GM18517 (cell line): ENCODE results near the gene IFNL3.
"Not testable (repeated sequence)": the region's sequence is repeated elsewhere in the genome, so short reads cannot be mapped to it uniquely, and the experiment has no call there.

Experiments used
- ATAC-seq: cut with Tn5 transposase; IDR thresholded peaks from one replicate; pipeline ENCODE4 v1.9.1; 2021; ENCODE audit warnings: mild to moderate bottlenecking, moderate library complexity; ENCODE audit not compliant: unreplicated experiment

The IFNL3 gene

DNA sequence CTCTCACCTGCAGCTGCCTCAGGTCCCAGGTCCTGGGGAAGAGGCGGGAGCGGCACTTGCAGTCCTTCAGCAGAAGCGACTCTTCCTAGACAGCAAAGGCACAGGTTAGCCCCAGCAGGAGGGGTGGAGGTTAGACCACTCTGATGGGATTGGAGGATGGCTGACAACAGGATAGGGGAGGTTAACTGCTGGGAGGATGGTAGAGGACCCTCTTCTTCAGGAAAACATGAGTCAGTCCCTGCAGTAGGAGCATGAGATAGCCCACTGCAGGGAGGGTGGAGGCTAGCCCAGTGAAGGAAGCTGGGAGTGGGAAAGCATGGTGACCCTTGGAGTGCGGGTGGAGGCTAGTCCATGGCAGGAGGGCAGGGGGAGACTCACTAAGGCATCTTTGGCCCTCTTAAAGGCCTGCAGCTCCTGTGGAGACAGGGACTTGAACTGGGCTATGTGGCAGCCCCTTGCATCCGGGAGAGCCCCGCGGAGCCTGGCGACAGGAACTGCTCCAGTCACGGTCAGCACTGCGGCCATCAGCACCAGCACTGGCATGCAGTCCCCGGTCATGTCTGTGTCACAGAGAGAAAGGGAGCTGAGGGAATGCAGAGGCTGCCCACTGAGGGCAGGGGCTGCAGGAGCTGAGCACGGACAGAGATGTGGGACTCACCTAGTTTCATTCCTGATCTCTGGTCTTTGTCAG, at the start of gene IFNL3:
Gene IFNL3, minus strand, starts transcription at position 597 of the 691 bp plus-strand sequence. Its CDS starts 39 bp downstream, at position 558.
- not testable (repeated sequence) for ATAC-seq

DNA sequence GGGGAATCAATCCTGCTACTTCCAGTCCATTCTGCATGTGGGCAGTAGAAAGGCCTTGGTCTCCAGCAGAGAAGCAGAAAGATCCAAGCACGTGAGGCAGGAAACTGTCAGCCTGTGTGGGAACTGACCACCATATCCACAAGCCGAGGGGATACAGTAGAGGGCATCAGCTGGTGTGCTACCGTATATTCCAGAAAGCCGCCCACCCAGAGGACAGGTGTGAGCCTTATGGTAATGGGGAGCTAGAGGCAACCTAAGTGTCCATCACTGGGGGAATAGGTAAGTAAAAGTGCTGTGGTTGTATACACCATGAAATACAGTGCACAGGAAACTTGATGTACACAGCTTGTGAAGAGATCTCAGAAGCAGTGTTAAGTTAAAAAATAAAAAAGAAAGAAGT, 48.6 kb upstream of the IFNL3 start:
- ATAC-seq, result no peak

DNA sequence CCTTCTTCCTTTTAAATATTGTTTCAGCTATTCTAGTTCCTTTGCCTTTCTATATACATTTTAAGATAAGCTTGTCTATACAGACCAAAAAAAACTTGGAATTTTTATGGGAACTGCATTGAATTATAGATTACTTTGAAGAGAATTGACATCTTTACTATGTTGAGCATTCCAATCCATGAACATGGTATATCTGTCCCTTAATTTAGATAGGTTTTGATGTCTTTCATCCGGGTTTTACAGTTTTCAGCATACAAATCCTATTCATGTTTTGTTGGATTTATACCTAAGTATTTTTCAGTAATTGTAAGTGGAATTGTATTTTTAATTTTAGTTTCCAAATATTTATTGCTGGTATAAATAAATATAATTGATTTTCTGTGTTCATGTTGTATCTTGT, 39.2 kb upstream of the IFNL3 start:
- ATAC-seq, result no peak

DNA sequence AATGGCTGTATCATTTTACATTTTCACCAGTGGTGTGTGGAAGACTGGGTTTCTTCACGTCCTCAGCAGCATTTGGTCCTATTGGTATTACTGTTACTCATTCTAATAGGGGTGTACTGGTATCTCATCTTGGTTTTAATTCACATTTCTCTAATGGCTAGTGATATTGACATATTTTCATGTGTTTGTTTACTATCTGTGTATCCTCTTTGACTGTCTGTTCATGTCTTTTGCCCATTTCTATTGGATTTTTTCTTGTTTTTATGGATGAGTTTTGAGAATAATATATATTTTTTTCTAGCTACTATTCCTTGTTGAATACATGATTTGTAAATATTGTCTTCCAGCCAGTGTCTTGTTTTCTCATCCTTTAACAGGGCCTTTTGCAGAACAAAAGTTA, 37.2 kb upstream of the IFNL3 start:
- ATAC-seq, result no peak

DNA sequence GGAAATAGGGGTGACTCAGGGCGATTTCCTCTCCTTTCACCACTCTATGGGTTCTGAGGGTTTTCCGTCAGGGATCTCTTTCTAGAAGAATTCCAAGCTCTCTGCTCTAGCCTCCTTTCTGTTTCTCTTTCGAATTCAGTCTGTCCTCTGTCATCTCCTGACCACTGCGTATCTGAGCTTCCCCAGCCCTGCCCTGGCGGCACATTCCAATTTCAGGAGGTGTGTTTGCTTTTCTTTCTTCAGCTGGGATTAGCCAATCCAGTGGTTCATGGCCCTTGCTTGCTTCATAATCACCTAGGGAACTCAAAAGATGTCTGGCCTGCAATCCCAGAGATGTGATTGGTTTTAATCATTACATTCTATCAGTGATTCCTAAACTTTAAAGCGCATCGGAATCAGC, 32.8 kb upstream of the IFNL3 start:
- no peak for ATAC-seq

DNA sequence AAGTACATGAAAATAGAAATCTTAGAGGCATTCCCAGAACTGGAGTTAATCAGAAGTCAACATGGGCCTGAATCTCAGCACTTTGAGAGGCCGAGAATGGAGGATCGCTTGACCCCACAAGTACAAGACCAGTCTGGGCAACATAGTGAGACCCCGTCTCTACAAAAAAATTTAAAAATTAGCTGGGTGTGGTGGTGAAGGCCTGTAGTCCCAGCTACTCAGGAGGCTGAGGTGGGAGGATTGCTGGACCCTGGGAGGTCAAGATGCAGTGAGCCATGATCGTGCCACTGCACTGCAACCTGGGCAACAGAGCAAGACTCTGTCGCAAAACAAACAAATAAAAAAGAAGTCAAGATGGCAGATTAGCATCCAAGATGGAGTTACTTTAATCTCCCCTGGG, 31.9 kb upstream of the IFNL3 start:
- ATAC-seq, result no peak

DNA sequence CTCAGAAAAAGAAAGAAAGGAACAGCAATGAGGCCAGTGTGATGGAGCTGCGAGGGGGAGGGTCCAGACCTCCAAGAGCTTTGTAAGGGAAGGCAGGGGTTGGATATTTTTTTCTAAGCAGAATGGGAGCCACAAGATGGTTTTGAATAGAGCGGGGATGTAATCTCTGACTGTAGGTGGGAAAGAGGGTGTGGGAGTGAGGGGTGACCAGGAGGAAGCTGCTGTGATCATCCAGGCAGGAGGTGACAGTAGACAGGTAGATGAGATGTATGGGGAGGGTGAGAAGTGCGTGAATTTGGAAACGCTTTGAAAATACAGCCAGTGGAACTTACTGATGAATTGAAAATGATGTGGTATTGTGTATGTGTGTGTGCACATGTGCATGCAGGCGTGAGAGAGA, 30.8 kb upstream of the IFNL3 start:
- ATAC-seq, result no peak

DNA sequence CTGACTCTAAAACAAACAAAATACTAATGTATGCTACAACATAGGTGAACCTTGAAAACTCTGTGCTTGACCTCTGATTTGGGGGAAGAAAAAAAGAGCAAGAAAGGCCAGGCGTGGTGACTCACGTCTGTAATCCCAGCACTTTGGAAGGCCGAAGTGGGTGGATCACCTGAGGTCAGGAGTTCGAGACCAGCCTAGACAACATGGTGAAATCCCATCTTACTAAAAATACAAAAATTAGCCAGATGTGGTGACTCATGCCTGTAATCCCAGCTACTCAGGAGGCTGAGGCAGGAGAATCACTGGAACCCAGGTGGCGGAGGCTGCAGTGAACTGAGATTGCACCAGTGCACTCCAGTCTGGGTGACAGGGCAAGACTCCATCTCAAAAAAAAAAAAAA, 29.1 kb upstream of the IFNL3 start:
- ATAC-seq, result not testable (repeated sequence)

DNA sequence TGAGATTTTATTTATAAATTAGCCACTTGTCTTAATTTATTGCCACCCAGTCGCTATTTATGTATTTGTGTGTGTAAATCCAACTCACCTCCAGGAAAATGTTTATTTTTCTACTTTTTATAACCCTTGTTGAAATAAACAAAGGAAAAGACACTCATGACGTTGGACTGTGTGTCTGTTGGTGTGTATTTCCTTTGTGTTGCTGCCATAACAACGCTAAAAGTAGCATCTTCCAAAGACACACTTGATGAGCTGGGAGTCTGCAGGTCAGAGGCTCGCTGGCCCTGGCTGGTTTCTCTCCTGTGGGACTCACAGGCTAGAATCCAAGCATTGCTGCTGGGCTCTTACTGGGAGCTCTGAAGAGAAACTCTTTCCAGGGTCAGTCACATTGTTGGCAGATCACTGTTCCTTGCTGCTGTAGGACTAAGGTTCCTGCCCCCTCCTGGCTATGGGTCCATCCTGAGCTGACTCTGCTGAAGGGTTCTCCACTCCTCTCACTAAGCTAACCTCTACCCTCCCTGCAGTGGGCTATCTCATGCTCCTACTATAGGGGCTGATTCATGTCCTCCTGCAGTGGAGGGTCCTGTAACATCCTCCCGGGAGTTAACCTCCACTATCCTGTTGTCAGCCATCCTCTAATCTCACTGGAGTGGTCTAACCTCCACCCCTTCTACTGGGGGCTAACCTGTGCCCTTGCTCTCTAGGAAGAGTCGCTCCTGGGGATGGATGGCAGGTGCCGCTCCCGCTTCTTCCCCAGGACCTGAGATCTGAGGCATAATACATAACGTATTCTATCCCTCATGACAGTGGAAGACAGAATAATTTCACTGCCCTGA, 25.4 kb upstream of the IFNL3 start:
- no peak for ATAC-seq

DNA sequence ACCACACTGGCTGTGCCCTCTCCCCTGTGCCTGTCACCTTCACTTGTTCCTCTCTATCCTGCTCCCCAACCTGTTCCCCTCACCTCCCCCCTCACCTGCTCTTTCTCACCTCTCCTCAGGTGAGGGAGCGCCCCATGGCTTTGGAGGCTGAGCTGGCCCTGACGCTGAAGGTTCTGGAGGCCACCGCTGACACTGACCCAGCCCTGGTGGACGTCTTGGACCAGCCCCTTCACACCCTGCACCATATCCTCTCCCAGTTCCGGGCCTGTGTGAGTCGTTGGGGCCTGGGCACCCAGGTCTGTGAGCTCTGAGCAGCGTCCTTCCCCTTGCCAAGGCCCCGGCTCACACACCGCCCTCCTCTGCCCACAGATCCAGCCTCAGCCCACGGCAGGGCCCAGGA, 24.6 kb upstream of the IFNL3 start:
- not testable (repeated sequence) for ATAC-seq

DNA sequence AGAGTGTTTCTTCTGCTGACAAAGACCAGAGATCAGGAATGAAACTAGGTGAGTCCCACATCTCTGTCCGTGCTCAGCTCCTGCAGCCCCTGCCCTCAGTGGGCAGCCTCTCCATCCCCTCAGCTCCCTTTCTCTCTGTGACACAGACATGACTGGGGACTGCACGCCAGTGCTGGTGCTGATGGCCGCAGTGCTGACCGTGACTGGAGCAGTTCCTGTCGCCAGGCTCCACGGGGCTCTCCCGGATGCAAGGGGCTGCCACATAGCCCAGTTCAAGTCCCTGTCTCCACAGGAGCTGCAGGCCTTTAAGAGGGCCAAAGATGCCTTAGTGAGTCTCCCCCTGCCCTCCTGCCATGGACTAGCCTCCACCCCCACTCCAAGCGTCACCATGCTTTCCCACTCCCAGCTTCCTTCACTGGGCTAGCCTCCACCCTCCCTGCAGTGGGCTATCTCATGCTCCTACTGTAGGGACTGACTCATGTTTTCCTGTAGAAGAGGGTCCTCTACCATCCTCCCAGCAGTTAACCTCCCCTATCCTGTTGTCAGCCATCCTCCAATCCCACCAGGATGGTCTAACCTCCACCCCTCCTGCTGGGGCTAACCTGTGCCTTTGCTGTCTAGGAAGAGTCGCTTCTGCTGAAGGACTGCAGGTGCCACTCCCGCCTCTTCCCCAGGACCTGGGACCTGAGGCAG, 23.9 kb upstream of the IFNL3 start:
- ATAC-seq, result not testable (repeated sequence)

DNA sequence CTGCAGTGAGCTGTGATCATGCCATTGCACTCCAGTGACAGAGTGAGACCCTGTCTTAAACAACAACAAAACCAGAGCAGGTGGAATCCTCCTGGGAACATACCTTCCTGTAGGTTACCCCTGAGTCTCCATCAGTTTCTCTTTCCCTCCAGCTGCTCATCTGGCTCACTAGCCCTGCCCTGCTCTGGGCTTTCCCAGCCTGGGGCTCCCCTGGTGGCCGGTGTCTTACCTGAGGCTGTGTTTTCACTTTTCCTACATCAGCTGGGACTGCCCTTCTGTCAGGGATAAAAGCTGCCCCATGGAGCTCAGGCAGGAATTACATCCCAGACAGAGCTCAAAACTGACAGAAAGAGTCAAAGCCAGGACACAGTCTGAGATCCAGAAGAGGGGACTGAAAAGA, 23.3 kb upstream of the IFNL3 start, which contains the start of gene IFNL2:
Gene IFNL2, plus strand, starts transcription at position 312 of the 400 bp plus-strand sequence. CDS start 173 bp downstream, outside the sequence.
- not testable (repeated sequence) for ATAC-seq

DNA sequence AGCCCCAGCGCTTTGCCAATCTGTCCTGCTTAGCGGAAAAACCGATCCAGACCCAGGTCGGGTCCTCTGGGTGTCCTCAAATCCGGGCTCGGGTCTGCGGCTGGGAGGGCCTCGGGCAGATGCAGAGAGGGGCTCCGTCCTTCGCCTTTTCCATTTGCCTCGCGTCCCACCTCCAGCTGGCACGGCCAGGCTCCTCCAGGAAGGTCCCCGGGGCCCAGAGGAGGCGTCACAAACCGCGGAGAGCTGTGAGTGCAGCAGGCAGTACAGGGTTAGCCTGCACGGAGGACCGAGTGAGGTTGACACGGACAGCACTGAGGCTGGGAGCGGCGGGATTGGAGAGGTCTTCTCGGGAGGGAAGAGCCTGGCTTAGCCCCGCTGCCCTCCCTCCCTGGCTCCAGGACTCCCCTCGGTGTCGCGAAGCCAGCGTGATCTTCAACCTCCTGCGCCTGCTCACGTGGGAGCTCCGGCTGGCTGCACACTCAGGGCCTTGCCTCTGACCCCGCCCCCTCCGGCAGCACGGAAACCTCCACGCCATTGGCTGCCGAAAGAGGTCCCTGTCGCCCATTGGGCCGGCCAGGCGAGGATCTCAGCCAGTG, 20.6 kb upstream of the IFNL3 start:
- no peak for ATAC-seq

DNA sequence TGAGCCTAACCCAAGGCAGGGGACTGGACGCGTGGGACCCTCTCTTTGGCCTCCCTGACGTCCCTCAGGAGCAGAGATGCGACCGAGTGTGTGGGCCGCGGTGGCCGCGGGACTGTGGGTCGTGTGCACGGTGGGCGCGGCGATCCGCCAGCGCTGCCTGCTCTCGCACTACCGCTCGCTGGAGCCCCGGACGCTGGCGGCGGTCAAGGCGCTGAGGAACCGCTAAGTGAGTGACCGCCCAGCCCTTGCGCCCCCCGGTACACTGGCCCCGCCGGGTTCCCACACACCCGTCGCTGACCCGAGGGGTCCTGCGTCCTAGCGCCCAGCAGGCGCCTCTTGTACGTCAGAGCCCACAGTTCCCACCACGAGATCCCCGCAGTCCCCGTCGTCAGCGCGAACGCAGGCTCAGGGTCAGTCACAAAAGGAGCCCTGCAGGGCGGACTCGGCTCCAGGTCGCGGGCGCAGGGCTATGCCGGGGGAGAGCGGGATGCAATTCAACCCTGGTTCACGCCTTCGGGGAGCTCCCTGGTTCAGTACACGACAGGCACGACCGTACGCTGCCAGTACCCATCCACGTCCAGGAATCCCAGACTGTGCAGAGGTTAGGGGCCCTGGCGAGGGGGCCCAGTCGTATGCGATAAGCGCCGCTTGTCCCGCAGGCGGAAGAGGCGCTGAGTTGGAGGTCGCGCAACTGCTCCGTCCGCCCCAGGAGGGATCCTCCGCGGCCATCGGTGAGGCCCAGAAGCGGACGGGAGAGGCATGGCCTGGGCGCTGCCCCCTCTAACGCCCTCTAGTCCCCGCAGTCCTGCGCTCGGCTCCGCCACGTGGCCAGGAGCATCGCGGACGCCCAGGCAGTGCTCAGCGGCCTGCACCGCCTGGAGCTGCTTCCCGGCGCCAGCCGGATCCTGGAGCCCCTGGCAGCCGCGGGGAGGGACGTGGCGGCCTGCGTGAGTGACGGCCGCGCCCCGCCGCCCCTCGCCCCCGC, 19.8 kb upstream of the IFNL3 start:
- no peak for ATAC-seq

DNA sequence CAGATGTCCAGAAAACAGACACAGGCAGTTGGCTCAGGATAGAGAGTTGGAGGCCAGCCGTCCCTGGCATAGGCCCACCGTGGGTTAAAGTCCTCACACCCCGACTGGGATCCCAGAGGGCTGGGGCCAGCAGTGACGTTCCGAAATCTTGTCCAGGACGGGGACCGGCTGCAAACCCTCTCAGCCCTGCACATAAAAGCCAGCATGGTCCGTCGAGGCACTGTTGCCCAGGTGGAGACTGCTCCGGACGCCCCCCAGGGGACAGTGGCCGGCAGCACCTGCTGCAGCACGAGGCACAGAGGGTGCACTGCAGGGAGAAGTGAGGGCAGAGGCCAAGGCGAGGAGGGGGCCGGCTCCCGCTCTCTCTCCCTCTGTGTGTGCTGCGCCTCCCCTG, 19.1 kb upstream of the IFNL3 start:
- no peak for ATAC-seq

DNA sequence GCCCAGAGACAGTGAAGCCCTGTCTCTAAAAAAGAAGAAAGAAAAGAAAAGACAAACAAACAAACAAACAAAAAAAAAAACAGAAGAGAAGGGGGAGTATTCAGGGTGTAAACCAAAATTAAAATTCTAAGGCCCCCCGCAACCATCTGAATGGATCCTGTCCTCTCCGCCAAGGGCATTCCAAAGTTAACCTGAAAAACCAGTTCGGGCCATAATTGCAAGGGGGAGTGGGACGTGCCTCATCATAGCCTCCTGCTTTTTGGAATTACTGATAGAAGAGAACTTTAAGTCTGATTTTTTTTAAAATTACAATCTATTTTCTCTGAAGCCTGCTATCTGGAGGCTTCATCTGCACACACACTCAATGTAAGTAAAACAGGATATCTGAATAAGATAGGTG, 17.7 kb upstream of the IFNL3 start:
- ATAC-seq, result no peak

DNA sequence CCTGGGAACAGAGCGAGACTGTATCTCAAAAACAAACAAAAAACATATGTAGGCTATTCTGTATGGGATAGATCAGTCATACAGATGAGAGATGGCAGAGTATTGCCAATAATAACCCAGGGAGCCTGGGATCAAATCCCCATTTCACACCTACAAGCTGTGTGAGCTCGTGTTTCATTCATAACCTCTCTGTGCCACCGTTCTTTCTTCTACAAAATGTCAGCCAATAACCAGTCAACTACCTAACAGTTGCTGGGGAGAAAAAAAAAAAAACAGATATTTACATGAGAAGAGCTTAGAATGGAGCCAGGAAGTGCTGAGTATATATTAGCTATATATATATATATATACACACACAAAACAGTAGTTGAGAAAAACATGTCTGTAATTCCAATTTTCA, 16.9 kb upstream of the IFNL3 start:
- ATAC-seq, result no peak

DNA sequence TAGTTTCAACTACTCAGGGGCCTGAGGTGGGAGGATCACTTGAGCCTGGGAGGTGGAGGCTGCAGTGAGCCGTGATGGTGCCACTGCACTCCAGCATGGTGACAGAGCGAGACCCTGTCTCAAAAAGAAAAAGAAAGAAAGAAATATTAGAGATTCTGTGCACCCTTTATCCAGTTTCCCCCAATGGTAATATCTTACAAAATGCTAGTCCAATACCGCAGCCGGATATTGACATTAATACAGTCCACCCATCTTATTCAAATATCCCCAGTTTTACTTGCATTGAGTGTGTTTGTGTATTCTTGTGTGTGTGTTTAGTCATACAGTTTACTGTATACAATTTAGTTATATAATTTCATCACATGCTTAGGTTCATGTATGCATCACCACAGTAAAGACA, 12.4 kb upstream of the IFNL3 start:
- no peak for ATAC-seq

DNA sequence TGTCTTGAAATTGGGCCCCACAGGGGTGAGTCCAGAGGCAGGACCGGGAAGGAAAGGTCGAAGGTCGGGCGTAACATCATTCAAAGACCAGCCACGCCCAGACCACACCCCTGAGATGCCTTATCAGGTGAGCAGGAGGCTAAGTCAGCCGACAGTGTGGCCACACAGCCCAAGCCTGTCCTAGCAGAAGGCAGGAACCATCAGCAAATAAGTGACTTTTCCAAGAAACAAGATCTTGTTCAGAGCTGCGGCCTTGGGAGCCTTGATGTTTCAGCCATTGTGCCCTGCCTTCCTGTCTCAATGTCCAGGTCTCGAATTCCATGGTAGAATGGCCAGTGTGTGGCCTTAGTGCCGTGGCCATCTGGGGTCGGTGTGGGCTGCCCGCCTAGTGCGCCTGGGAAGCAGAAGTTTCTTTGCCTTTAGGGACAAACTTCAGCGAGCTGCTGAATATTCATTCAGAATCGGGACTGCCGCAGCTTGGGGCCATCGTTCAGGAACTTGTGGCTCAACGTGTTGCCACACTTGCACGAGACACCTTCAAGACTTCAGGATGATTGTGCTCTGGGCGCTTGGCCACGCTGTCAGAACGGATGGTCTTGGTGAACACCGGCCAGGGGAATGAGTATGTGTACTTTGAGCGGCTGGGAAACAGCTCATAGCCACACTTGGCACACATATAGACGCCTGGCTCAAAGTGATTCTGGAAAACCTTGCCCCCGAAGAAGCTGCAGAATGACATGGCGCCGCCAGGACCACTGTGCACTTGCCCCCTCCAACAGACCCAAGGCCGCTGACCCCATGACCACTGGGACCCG, 9.9 kb upstream of the IFNL3 start:
- ATAC-seq, result no peak
